DMS79 treated with DMSO at 0.1 percent for 48 hours (cell line): ENCODE data around the gene GBP1.
A peak's percentile ranks its signal among the peaks of the same experiment; 100 is the strongest.
"Not testable (repeated sequence)": the region's sequence is repeated elsewhere in the genome, so short reads cannot be mapped to it uniquely, and the experiment has no call there.

Experiments used
- DNase-seq: peaks from one replicate; lab custom pipeline; 2025; lab: John Stamatoyannopoulos, UW

The GBP1 gene

GRCh38 chr1:89051300-89051954, 13.6 kb downstream of the GBP1 start:
- no peak for DNase-seq

GRCh38 chr1:89050649-89051033, 14.4 kb downstream of the GBP1 start:
- no peak for DNase-seq

DNA sequence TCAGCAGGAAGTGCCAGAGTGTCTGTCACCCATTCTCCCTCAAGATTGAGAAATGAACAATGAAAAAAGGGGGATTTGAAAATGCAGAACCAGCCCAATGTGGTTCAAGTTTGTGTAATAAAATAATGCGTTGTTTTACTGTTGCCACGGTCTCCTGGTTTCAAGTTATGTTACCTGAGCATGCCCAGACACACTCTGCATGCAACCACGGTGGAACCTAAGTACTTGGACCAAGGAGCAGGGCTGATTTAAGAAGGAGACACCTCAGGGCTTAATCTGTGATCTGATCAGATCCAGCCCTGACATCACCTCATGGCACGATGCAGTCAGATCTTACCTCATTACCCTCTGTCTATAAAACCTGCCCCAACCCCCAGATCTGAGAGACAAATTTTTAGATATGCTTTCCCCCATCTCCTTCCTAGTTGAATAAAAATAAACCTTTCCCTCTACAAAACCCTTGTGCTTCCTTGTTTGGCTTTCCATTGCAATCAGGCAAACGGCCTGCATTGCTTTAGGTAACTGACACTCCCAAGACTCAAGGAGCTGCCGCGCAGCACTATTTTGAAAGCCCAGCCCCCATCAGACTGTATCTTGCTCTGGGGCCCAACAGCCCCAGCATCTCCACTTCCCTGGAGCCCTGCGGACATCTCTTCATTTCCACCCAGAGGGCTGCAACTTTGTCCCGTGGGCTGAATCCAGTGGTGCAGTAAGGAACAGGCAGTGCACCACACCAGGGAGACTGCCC, 14.9 kb downstream of the GBP1 start:
- DNase-seq: peak; percentile 30

DNA sequence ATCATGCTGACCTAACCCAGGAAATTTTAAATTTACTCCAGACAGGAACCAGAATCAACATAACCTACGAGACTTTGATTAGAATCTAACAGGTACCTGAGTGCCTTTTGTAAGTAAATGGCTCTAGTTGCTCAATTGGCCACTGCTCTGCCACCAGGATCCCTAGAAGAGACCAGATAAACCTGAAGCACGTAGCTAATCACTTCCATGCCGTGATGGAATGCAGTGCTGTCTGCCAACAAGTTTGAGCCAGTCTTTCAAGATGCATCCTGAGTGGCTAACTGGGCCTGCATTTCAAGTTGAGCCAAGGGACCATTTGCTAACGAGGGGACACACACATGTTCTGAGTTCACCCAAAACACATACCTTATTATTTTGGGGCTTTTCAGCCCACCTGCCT, 15.8 kb downstream of the GBP1 start:
- DNase-seq: not testable (repeated sequence)

GRCh38 chr1:89047734-89048133, 17.3 kb downstream of the GBP1 start:
- no peak for DNase-seq

- not testable (repeated sequence) for DNase-seq
These were observed 18.5 kb downstream of the GBP1 start for GRCh38 chr1:89046318-89047183.

DNA sequence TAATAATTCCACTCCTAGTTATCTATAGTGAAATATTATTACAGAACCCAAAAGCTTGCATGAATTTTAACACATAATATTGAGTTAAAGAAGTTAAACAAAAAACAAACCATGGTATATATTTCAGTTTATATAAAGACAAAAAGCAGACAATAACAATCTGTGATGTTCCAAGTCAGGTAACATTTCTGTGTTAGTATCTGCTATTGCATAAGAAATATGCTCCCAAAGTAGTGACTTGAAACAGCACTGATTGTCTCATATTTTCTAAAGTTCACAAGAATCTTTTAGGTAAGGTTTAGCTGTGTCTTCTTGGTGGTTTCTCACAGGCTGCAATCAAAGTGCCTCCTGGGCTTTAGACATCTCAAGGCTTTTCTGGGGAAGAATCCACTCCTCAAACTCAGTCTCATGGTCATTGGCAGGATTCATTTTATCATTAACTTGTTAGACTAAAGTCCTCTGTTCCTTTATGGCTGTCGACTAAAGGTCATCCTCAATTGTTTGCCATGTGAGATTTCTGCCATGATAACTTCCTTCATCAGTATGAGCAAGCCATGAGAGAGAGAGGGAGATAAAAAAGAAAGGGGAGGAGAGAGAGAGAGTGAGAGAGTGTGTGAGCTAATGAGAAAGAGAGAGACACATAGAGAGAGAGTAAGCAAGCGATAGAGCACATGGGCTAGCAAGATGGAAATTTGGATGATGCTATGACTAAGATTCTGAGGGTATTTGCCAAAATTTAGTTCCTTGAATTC, 19.9 kb downstream of the GBP1 start:
- no peak for DNase-seq

DNA sequence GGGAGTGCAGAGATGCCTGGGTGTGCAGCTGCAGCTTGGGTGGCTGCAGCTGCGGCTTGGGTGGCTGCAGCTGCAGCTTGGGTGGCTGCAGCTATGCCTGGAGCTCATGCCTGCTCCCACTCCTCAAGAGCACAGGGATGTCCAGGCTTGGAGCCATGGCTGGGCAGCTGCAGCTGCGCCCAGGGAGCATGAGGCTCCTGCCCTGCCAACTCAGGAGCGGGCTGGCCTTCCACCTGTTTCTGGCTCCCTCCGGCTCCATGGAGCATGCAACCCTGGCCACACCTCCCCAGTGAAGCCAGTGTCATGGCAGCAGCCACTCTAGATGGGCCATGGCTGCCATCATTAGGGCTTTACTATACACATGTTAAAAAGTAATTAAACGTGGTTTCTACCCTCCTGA, 21.1 kb downstream of the GBP1 start:
- DNase-seq: no peak

DNA sequence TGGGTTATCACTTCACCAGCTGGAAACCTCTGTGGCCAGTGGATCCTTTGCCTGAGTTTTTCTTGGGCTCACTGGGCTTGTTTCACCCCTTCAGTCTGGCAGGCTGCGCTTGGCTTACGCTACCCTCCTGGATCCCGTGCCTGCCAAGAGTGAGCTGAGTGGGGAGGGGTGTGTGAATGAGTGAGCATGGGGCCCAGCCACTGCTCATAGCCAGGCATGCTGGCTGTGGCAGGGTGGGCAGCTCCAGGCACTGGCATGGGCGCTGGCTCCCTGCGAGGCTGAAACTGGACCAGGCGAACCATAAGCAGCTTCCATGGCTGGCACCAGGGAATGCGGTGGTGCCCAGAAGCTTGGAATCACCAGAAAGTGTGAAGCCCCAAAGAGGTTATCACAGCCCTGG, 22.5 kb downstream of the GBP1 start:
- no peak for DNase-seq

GRCh38 chr1:89041721-89042120, 23.3 kb downstream of the GBP1 start:
- no peak for DNase-seq

- no peak for DNase-seq
These were observed 23.8 kb downstream of the GBP1 start for GRCh38 chr1:89041119-89041641.

DNA sequence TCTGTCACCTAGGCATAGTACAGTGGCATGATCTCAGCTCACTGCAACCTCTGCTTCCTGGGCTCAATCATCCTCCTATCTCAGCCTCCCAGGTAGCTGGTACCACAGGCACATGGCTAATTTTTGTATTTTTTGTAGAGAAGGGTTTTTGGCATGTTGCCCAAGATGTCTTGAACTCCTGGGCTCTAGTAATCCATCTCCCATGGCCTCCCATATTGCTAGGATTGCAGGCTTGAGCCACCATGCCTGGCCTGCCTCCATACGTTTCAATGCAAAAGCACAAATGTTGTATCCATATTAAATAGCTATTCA, 24.7 kb downstream of the GBP1 start:
- no peak for DNase-seq

GRCh38 chr1:89037186-89037585, 27.8 kb downstream of the GBP1 start:
- no peak for DNase-seq

- no peak for DNase-seq
These were observed 29.9 kb downstream of the GBP1 start for GRCh38 chr1:89035080-89035479.

GRCh38 chr1:89034004-89034403, 31.0 kb downstream of the GBP1 start:
- not testable (repeated sequence) for DNase-seq

DNA sequence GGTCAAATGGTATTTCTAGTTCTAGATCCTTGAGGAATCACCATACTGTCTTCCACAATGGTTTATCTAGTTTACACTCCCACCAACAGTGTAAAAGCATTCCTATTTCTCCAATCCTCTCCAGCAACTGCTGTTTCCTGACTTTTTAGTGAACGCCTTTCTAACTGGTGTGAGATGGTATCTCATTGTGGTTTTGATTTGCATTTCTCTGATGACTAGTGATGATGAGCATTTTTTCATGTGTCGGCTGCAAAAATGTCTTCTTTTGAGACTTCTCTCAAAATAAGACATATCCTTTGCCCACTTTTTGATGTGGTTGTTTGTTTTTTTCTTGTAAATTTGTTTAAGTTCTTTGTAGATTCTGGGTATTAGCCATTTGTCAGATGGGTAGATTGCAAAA, 36.0 kb downstream of the GBP1 start:
- DNase-seq: not testable (repeated sequence)

GRCh38 chr1:89025928-89026327, 39.1 kb downstream of the GBP1 start:
- no peak for DNase-seq

GRCh38 chr1:89023026-89023425, 42.0 kb downstream of the GBP1 start:
- no peak for DNase-seq

DNA sequence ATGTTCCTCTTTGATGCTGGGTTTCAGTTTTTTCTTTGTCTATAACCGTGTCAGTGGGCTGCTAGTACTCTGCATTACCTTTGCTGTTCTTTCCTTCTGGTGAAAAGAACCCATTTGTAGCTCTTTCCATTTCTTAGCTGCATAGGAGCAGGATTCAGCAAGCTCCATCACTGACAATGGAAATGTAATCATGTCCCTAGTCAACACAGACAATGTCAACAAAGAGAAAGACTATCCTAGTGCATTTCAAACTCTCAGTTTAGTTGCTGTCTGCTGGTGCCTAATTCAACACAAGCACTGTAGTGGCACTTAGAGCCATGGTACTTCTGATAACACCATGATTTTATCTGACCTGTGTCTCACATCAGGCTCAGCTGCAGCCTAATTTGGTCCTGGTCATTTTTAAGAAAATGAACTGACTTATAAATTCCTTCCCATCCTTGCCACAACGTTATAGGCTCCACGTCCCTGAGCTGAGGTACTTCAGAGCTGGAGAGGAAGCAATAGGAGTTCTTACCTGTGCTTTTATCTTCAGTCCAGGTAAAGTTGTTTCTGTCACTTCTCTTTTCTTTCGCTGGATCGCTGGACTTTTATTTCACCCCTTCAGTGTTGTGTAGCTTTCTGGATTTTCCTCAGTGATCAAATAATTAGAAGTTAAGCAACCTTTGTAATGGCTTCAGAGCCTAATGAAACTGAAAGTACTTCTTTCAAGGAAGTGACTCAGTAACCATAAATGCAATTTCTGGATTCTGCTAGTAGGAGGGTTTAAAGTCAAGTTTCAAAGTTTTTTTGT, 42.6 kb downstream of the GBP1 start, which contains the start of gene GBP3:
TSS of gene GBP3 (minus strand) at position 700 of the 793 bp plus-strand sequence. CDS start 2,145 bp downstream, outside the sequence.
- DNase-seq: peak; percentile 64

DNA sequence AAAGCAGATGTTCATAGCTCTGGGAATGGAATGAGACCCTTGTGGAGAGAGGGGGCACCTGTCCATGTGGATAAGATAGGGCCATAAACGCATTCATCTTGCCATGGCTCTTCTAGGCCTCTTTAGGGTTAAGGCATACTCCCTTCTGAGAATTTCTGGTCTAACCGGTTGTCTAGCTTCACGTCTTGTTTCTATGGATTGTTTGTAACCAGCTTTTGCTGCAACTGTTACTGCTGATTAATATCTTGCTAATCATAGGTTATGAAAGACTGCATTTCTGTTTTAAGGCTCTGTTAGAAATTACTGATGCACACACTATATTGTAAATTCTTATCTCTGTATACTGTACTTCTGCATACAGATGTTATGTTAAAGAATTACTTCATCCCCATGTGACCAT, 46.7 kb downstream of the GBP1 start:
- DNase-seq: not testable (repeated sequence)

DNA sequence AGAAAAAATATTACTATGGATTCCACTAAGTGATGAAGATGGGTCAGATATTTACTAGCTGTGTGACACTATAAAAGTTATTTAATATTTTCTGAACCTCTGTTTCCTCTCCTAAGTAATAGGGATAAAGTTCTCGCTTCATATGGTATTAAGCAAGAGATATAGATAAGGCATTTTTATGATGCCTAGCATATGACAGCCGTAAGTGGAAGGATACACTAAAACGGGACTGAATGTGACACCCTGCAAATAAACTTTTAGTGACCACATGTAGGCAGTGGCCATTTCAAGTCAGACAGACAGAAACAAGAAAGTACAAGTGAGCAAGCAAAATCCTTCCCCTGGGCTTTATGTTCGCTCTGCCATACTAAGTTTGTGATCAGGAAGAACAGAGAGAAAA, 56.5 kb downstream of the GBP1 start:
- DNase-seq: no peak
